Mesendoderm (in vitro differentiated cells): Measurements from ENCODE around the gene IMMP2L.

ENCODE experiments used
- DNase-seq: peaks from one replicate; pipeline ENCODE4 v3.0.0; 2013
- H2AK5ac ChIP-seq: 2 replicates; pipeline ENCODE4 v1.6.1; 2013; ENCODE audit warnings: low read length, inconsistent platforms
- H2BK120ac ChIP-seq: 2 replicates; pipeline ENCODE4 v1.6.1; 2013; ENCODE audit warnings: low read depth, mild to moderate bottlenecking, low read length, moderate library complexity, mixed read lengths
- H2BK15ac ChIP-seq: replicated peaks from 2 replicates; pipeline ENCODE4 v1.6.1; 2013; ENCODE audit warnings: low read depth, mild to moderate bottlenecking, moderate library complexity
- H2BK5ac ChIP-seq: 2 replicates; pipeline ENCODE4 v1.6.1; 2013; ENCODE audit warnings: low read length, inconsistent platforms
- H3K18ac ChIP-seq: 2 replicates; pipeline ENCODE4 v1.6.1; 2013; ENCODE audit warnings: mild to moderate bottlenecking, low read length, mixed read lengths
- H3K23ac ChIP-seq: one replicate; pipeline ENCODE4 v1.6.1; 2013; ENCODE audit warnings: low read length
- H3K27ac ChIP-seq: 2 replicates; pipeline ENCODE4 v1.5.1; 2013; ENCODE audit warnings: low read depth, mild to moderate bottlenecking, inconsistent platforms, low read length, moderate library complexity
- H3K27me3 ChIP-seq: 2 replicates; pipeline ENCODE4 v1.6.1; 2013; ENCODE audit warnings: low read length, control low read depth, mild to moderate bottlenecking, inconsistent platforms; ENCODE audit not compliant: insufficient read depth, poor library complexity
- H3K36me3 ChIP-seq: 2 replicates; pipeline ENCODE4 v1.6.1; 2013; ENCODE audit warnings: low read length, inconsistent platforms; ENCODE audit not compliant: control insufficient read depth, insufficient read depth
- H3K4ac ChIP-seq: one replicate; pipeline ENCODE4 v1.6.1; 2013; ENCODE audit warnings: low read depth, mild to moderate bottlenecking, low read length, moderate library complexity
- H3K4me1 ChIP-seq: 2 replicates; pipeline ENCODE4 v1.6.1; 2013; ENCODE audit warnings: low read depth, low read length, inconsistent platforms; ENCODE audit not compliant: control insufficient read depth
- H3K4me2 ChIP-seq: 2 replicates; pipeline ENCODE4 v1.6.1; 2013; ENCODE audit warnings: low read length
- H3K4me3 ChIP-seq: 2 replicates; pipeline ENCODE4 v1.5.1; 2013; ENCODE audit warnings: mild to moderate bottlenecking, low read length
- H3K56ac ChIP-seq: one replicate; pipeline ENCODE4 v1.6.1; 2013; ENCODE audit warnings: low read length
- H3K79me1 ChIP-seq: 2 replicates; pipeline ENCODE4 v1.6.1; 2013; ENCODE audit warnings: low read length, inconsistent platforms
- H3K79me2 ChIP-seq: 2 replicates; pipeline ENCODE4 v1.6.1; 2013; ENCODE audit warnings: mild to moderate bottlenecking, low read length; ENCODE audit not compliant: control insufficient read depth, insufficient read depth
- H3K9ac ChIP-seq: 2 replicates; pipeline ENCODE4 v1.6.1; 2013; ENCODE audit warnings: low read length, inconsistent platforms
- H4K5ac ChIP-seq: one replicate; pipeline ENCODE4 v1.6.1; 2013; ENCODE audit warnings: low read length
- H4K8ac ChIP-seq: one replicate; pipeline ENCODE4 v1.6.1; 2013; ENCODE audit warnings: low read depth, mild to moderate bottlenecking, control low read depth, low read length, moderate library complexity
- WGBS: extraction: QIAGEN DNeasy Blood & Tissue Kit; methylation state at CpG from one replicate; pipeline ENCODE4 v1.1.7; 2013; ENCODE audit warnings: low lambda C conversion rate, missing lambda C conversion rate; ENCODE audit not compliant: insufficient coverage; ENCODE audit errors: extremely low coverage; 5-methylcytosine and 5-hydroxymethylcytosine counted together

Gene IMMP2L

DNA sequence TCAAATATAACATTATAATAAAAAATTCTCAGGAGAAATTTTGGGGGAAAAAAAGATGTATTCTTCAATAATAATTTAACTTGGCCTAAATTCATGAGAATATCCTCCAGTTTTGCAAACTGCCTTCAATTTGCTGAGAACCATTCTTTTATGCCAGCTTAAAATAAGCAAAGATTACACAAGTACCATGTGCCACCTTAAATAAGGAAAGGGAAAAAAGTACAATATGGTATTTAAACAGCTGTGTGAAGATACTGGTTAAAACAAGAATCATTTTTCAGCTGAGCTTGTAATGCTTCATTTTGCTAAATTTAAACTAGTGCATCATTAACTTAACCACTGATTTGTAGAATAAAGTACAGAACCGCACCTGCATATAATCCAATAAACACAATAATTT, 253.6 kb downstream of the IMMP2L start:
- no peak overlapping the region for H2AK5ac ChIP-seq
- DNase-seq: no peak
- H3K79me1 ChIP-seq: no peaks in the 10 kb centered on the region
- H4K8ac ChIP-seq: no peak overlapping the region
- no peak overlapping the region for H3K9ac ChIP-seq
- H2BK5ac ChIP-seq: no peak overlapping the region
- WGBS: no CpG with 5 or more reads among the region's 1 CpG
- H3K4me3 ChIP-seq: no peak overlapping the region
- no peak overlapping the region for H2BK15ac ChIP-seq
- no peak overlapping the region for H3K56ac ChIP-seq
- H3K4me2 ChIP-seq: no peak overlapping the region
- no peak overlapping the region for H3K4ac ChIP-seq
- no peaks in the 10 kb centered on the region for H3K27me3 ChIP-seq
- no peaks in the 10 kb centered on the region for H3K36me3 ChIP-seq
- H3K79me2 ChIP-seq: no peaks in the 10 kb centered on the region
- H3K23ac ChIP-seq: no peak overlapping the region
- H4K5ac ChIP-seq: no peak overlapping the region
- H2BK120ac ChIP-seq: no peak overlapping the region
- H3K27ac ChIP-seq: no peak overlapping the region
- H3K4me1 ChIP-seq: no peaks in the 10 kb centered on the region
- H3K18ac ChIP-seq: no peak overlapping the region

DNA sequence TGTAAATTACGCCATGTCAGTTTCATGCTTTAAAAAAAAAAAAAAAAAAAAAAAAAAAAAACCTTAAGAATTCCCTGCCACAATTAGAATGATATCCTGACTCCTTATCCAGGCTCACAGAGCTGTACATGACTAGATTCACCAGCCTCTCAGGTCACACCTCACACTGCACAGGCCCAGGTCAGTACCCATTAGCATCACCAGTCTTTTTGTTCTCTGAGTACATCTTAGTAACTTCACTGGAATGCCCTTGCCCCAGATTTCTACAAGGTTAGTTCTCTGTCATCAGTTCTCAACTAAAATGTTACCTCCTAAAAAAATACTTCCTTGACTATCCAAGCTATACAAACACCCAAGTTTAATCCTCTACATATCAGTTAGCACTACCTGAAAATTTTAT, 260.4 kb downstream of the IMMP2L start:
- Histone ChIP-seq H3K79me1 (no peaks in the 10 kb centered on the region), H3K18ac (no peak overlapping the region), H2AK5ac (no peak overlapping the region), H3K36me3 (no peaks in the 10 kb centered on the region), H3K56ac (no peak overlapping the region), H2BK120ac (no peak overlapping the region), H2BK5ac (no peak overlapping the region), H3K27ac (no peak overlapping the region), H2BK15ac (no peak overlapping the region), H3K4me1 (no peaks in the 10 kb centered on the region), H3K4ac (no peak overlapping the region), H4K5ac (no peak overlapping the region), H3K9ac (no peak overlapping the region), H3K79me2 (no peaks in the 10 kb centered on the region), H3K27me3 (no peaks in the 10 kb centered on the region), H3K4me2 (no peak overlapping the region), H3K4me3 (no peak overlapping the region), H3K23ac (no peak overlapping the region), H4K8ac (no peak overlapping the region)
- no CpG with 5 or more reads among the region's 1 CpG for WGBS
- DNase-seq: no peak

DNA sequence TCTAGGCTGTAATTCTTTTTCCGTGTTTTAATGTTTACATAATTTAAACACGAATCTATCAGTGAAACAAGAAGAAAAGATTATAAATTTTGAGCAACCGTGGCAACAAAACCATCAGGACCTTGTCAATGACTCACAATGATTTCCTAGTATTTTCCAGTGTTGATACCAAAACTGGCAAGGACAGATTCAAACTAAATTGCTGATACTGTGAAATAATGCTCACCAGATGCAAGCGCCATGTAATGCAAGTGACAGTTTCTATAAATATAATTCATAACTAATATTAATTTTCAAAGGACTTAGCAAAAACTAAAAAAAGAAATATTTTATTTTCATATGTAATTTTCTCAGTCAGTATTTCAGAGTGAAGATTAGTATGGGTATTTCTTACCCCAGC, 267.8 kb downstream of the IMMP2L start:
- H2AK5ac ChIP-seq: no peak overlapping the region
- no peaks in the 10 kb centered on the region for H3K36me3 ChIP-seq
- whole genome bisulfite sequencing: no CpG with 5 or more reads among the region's 4 CpGs
- H3K23ac ChIP-seq: no peak overlapping the region
- no peak overlapping the region for H2BK120ac ChIP-seq
- no peak overlapping the region for H2BK5ac ChIP-seq
- no peak overlapping the region for H3K4ac ChIP-seq
- H3K79me1 ChIP-seq: no peaks in the 10 kb centered on the region
- no peak overlapping the region for H4K8ac ChIP-seq
- H3K56ac ChIP-seq: no peak overlapping the region
- DNase-seq: no peak
- no peak overlapping the region for H4K5ac ChIP-seq
- H3K9ac ChIP-seq: no peak overlapping the region
- no peaks in the 10 kb centered on the region for H3K79me2 ChIP-seq
- H3K18ac ChIP-seq: no peak overlapping the region
- H3K4me2 ChIP-seq: no peak overlapping the region
- H3K4me3 ChIP-seq: no peak overlapping the region
- H3K4me1 ChIP-seq: no peaks in the 10 kb centered on the region
- no peak overlapping the region for H2BK15ac ChIP-seq
- no peak overlapping the region for H3K27ac ChIP-seq
- no peaks in the 10 kb centered on the region for H3K27me3 ChIP-seq

DNA sequence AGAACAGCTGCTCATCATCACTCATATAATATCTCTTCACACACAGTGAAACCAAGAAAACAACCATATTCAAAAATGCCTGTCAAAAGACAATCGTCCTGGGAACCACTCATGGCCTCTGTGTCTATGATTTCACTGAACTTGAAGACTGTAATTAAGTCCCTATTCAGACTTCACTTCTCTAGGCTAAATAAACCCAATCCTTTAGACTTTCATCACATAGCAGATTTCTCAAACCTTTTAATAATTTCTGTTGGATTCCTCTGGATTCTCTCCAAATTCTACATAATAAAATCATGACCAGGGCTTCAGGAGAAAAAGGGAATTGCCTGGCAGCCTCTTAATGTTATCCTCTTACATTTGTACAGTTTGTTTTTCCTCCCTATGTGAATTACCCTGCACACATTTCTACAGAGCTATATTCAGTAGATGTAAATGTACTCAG, 270.2 kb downstream of the IMMP2L start:
- H2BK120ac ChIP-seq: no peak overlapping the region
- H4K8ac ChIP-seq: no peak overlapping the region
- H3K4me2 ChIP-seq: no peak overlapping the region
- H2BK5ac ChIP-seq: no peak overlapping the region
- no peaks in the 10 kb centered on the region for H3K27me3 ChIP-seq
- no peaks in the 10 kb centered on the region for H3K4me1 ChIP-seq
- no peaks in the 10 kb centered on the region for H3K36me3 ChIP-seq
- H3K27ac ChIP-seq: no peak overlapping the region
- WGBS: no CpG with 5 or more reads among the region's 1 CpG
- no peak overlapping the region for H2AK5ac ChIP-seq
- H3K56ac ChIP-seq: no peak overlapping the region
- no peak overlapping the region for H3K23ac ChIP-seq
- H2BK15ac ChIP-seq: no peak overlapping the region
- no peaks in the 10 kb centered on the region for H3K79me1 ChIP-seq
- H3K4me3 ChIP-seq: no peak overlapping the region
- no peak overlapping the region for H3K9ac ChIP-seq
- no peak overlapping the region for H4K5ac ChIP-seq
- DNase-seq: no peak
- no peak overlapping the region for H3K18ac ChIP-seq
- H3K4ac ChIP-seq: no peak overlapping the region
- H3K79me2 ChIP-seq: no peaks in the 10 kb centered on the region

DNA sequence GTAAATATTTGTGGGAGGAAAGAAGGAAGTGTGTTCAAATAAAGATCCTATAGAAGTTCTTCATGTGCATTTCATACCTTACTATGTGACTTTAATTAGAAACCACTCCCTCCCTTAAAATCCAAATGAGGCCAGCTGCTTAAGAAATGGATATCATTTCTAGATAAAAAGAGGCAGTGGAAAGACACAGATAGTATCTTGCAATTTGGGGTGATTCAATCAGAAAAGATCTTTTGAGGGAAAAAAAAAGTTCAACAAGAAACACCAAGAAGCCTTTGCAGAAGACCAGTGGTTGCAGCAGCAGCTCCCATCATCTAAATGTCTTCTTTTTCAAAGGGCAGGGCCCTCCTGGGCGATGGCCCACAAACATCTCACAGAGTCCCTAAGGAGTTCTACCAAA, 271.3 kb downstream of the IMMP2L start:
- no peaks in the 10 kb centered on the region for H3K27me3 ChIP-seq
- H2AK5ac ChIP-seq: no peak overlapping the region
- H3K36me3 ChIP-seq: no peaks in the 10 kb centered on the region
- no peaks in the 10 kb centered on the region for H3K79me1 ChIP-seq
- H3K4me2 ChIP-seq: no peak overlapping the region
- H3K4me3 ChIP-seq: no peak overlapping the region
- no peak overlapping the region for H3K56ac ChIP-seq
- H2BK5ac ChIP-seq: no peak overlapping the region
- no peak overlapping the region for H3K9ac ChIP-seq
- no peak overlapping the region for H3K4ac ChIP-seq
- no peak overlapping the region for H4K8ac ChIP-seq
- H3K4me1 ChIP-seq: no peaks in the 10 kb centered on the region
- H3K18ac ChIP-seq: no peak overlapping the region
- no peak overlapping the region for H4K5ac ChIP-seq
- DNase-seq: no peak
- H2BK120ac ChIP-seq: no peak overlapping the region
- H3K23ac ChIP-seq: no peak overlapping the region
- WGBS: no CpG with 5 or more reads among the region's 1 CpG
- no peaks in the 10 kb centered on the region for H3K79me2 ChIP-seq
- no peak overlapping the region for H3K27ac ChIP-seq
- no peak overlapping the region for H2BK15ac ChIP-seq

DNA sequence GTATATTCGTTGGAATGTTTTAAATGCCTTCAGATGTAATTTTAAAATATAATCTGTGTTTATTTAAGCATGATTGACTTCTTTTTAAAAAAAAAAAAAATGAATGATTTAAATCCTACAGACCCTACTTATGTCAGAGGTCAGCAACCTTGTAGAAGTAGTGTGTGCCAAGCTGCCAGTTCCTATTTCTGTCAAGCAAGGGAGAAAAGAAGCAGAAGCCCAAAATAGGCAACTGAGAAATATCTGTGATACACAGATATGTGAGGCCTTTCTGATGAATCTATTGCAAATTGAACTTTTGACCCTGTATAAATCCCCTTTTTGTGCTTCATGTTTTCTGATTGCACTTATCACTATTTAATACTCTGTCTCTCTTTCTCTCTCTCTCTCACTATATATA, 271.9 kb downstream of the IMMP2L start:
- no peak overlapping the region for H3K18ac ChIP-seq
- no peaks in the 10 kb centered on the region for H3K4me1 ChIP-seq
- H2BK5ac ChIP-seq: no peak overlapping the region
- H3K4ac ChIP-seq: no peak overlapping the region
- H3K79me1 ChIP-seq: no peaks in the 10 kb centered on the region
- no peak overlapping the region for H4K8ac ChIP-seq
- H3K79me2 ChIP-seq: no peaks in the 10 kb centered on the region
- H2BK15ac ChIP-seq: no peak overlapping the region
- H3K4me3 ChIP-seq: no peak overlapping the region
- H3K27me3 ChIP-seq: no peaks in the 10 kb centered on the region
- DNase-seq: no peak
- no peak overlapping the region for H3K4me2 ChIP-seq
- H3K23ac ChIP-seq: no peak overlapping the region
- no peak overlapping the region for H3K9ac ChIP-seq
- 100% methylated on average over 1 of the region's 1 CpG for WGBS
- no peak overlapping the region for H3K56ac ChIP-seq
- no peak overlapping the region for H2AK5ac ChIP-seq
- H2BK120ac ChIP-seq: no peak overlapping the region
- H3K27ac ChIP-seq: no peak overlapping the region
- H3K36me3 ChIP-seq: no peaks in the 10 kb centered on the region
- no peak overlapping the region for H4K5ac ChIP-seq
